Fibroblast of pulmonary artery (primary cell): Measurements from ENCODE around the gene CNTRL.
A peak's percentile ranks its signal among the peaks of the same experiment; 100 is the strongest.
"Not testable (repeated sequence)": the region's sequence is repeated elsewhere in the genome, so short reads cannot be mapped to it uniquely, and the experiment has no call there.

Source experiments
- DNase-seq: peaks from one replicate; pipeline ENCODE4 v3.0.0-alpha.2; 2010; ENCODE audit warnings: low read depth
- H3K4me3 ChIP-seq: replicated peaks from 2 replicates; pipeline ENCODE4 v1.5.1; 2011; ENCODE audit warnings: low read depth, mild to moderate bottlenecking, control low read depth, low read length, moderate library complexity
- TF ChIP-seq, protein P1 (sequence below): IDR thresholded peaks from 2 replicates; pipeline ENCODE4 v1.5.1; 2011; ENCODE audit warnings: mild to moderate bottlenecking, control low read depth, low read length, inconsistent platforms; ENCODE audit errors: missing control alignments

The CNTRL gene, protein sequence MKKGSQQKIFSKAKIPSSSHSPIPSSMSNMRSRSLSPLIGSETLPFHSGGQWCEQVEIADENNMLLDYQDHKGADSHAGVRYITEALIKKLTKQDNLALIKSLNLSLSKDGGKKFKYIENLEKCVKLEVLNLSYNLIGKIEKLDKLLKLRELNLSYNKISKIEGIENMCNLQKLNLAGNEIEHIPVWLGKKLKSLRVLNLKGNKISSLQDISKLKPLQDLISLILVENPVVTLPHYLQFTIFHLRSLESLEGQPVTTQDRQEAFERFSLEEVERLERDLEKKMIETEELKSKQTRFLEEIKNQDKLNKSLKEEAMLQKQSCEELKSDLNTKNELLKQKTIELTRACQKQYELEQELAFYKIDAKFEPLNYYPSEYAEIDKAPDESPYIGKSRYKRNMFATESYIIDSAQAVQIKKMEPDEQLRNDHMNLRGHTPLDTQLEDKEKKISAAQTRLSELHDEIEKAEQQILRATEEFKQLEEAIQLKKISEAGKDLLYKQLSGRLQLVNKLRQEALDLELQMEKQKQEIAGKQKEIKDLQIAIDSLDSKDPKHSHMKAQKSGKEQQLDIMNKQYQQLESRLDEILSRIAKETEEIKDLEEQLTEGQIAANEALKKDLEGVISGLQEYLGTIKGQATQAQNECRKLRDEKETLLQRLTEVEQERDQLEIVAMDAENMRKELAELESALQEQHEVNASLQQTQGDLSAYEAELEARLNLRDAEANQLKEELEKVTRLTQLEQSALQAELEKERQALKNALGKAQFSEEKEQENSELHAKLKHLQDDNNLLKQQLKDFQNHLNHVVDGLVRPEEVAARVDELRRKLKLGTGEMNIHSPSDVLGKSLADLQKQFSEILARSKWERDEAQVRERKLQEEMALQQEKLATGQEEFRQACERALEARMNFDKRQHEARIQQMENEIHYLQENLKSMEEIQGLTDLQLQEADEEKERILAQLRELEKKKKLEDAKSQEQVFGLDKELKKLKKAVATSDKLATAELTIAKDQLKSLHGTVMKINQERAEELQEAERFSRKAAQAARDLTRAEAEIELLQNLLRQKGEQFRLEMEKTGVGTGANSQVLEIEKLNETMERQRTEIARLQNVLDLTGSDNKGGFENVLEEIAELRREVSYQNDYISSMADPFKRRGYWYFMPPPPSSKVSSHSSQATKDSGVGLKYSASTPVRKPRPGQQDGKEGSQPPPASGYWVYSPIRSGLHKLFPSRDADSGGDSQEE (N-terminal part only)

DNA sequence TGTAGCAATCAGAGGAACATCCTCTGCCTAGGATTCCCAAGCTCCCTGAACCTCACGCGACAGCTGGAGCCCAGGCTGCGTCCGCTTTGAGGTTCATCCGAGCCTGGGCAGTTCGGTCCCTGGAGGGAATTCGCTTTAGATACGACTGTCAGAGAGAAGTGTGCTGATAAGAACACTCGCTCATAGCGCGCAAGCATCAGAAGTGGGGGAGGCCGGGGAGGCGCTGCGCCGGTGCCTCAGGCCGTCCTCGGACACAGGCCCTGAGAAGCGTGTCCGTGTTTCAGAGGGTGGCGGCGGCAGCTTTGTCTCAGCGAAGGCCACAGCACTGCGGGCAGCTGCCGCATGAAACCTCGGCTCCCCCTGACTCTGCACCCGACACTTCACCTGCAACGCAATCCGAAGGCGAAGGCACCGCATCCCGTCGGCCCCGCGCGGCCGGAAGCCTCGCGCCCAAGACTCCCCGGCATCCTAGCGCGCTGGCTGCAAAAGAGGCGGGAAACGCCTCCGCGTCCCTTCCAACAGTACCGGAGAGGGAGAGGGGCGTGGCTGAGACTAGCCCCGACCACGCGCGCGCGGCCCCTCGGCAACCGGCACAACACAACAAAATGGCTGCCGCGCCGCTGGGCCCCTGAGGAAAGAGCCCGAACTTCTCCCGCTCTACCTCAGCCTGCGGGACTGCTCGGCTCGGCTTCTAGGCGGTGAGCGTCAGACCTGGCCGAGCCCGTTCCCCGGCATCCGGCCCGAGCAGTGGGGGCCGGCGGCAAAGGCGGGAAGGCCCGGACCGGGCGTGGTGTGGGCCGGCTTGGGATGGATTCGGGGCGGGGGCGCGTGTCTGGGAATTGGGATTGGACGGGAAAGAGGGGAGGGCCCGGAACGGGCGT is at the start of gene CNTRL:
Gene CNTRL (plus strand): TSS at position 586 of the 881 bp plus-strand sequence. CDS start 13,372 bp downstream, outside the sequence.
- DNase-seq, result peak; percentile 88
- TF ChIP-seq, protein P1, sequence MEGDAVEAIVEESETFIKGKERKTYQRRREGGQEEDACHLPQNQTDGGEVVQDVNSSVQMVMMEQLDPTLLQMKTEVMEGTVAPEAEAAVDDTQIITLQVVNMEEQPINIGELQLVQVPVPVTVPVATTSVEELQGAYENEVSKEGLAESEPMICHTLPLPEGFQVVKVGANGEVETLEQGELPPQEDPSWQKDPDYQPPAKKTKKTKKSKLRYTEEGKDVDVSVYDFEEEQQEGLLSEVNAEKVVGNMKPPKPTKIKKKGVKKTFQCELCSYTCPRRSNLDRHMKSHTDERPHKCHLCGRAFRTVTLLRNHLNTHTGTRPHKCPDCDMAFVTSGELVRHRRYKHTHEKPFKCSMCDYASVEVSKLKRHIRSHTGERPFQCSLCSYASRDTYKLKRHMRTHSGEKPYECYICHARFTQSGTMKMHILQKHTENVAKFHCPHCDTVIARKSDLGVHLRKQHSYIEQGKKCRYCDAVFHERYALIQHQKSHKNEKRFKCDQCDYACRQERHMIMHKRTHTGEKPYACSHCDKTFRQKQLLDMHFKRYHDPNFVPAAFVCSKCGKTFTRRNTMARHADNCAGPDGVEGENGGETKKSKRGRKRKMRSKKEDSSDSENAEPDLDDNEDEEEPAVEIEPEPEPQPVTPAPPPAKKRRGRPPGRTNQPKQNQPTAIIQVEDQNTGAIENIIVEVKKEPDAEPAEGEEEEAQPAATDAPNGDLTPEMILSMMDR, result no peak
- H3K4me3 ChIP-seq, result peak within 1 kb of the TSS; percentile 62

DNA sequence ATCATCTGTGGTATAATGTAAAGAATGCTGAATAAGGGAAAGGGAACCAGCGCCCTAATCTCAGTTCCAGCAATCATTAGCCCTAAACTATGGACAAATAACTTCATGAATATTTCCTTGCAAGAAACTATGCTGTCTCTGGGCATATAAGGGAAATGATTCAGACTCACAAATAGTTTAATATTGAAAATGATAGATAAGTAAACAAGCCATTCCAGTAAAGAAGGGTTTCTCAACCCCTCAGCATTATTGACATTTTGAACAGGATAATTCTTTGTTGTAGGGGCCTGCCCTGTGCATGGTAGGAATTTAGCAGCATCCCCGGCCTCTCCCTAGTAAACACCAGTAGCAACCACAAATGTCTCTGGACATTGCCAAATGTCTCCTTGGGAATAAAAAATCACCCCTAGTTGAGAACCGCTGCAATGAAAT is 48.5 kb upstream of the CNTRL start:
- TF ChIP-seq, protein P1, result no peak
- DNase-seq, result peak; percentile 41

DNA sequence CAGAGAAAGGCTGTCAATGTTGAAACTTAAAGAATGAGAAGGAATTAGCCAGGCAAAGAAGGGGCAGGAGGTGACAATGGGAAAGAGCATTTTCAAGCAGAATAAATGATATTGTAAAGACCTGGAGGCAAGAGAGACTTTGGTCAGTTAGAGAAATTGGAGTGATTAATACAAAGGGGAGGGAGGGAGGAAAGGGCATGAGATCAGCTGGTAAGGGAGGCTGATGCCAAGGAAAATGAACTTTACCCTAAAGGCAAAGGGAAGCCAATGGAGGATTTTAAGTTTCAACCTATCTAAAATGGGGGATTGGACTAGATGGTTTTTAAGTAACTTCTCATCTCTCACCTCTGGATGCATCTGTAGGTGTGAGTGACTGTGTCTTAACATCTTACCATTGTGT is 48.0 kb upstream of the CNTRL start:
- TF ChIP-seq, protein P1, result no peak
- no peak overlapping the region for H3K4me3 ChIP-seq
- no peak for DNase-seq

More for the DNA sequence above, 48.5 kb upstream of the CNTRL start:
- no peak overlapping the region for H3K4me3 ChIP-seq

DNA sequence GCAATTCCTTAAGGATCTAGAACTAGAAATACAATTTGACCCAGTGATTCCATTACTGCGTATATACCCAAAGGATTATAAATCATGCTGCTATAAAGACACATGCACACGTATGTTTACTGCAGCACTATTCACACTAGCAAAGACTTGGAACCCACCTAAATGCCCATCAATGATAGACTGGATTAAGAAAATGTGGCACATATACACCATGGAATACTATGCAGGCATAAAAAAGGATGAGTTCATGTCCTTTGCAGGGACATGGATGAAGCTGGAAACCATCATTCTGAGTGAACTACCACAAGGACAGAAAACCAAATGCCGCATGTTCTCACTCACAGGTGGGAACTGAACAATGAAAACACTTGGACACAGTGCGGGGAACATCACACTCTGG is 46.5 kb upstream of the CNTRL start:
- H3K4me3 ChIP-seq, DNase-seq: not testable (repeated sequence)

DNA sequence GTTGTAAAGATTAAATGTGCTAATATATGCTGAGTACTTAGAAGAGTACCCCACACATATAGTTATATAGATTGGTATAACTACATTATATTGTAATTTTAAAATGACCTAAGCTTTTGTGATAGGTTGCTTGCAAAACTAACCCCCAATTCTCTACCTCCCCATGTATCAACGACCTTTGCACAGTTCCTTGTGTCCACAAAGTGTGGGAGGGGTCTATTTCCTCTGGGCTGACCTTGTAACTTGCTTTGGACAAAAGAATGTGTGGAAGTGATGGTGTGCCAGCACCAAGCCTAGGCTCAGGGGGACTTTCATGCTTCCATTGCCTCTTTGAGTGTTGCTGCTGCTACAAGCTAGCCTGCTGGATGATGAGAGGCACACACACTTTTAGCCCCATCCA is 45.3 kb upstream of the CNTRL start:
- no peak for DNase-seq
- H3K4me3 ChIP-seq, result no peak overlapping the region
- TF ChIP-seq, protein P1, result no peak

DNA sequence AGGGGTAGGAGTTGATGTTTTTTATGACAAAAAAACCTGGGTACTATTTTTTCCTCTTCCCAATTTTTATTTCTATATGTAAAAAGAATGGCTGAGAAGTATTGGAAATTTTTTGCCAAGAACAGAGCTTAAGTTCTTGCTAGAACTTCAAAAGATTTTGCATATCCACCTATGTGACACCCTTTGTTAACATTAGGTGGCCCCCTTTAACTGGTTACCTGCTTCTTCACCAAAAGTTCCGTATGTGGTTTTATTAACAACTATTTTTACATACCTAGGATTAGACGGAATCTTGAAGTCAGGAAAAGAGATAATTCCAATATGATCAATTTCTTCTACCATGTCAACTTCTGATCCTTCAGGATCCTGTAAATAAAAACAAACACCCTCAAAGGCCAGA is 40.2 kb upstream of the CNTRL start:
- no peak for DNase-seq
- H3K4me3 ChIP-seq, result no peak overlapping the region
- TF ChIP-seq, protein P1, result no peak

DNA sequence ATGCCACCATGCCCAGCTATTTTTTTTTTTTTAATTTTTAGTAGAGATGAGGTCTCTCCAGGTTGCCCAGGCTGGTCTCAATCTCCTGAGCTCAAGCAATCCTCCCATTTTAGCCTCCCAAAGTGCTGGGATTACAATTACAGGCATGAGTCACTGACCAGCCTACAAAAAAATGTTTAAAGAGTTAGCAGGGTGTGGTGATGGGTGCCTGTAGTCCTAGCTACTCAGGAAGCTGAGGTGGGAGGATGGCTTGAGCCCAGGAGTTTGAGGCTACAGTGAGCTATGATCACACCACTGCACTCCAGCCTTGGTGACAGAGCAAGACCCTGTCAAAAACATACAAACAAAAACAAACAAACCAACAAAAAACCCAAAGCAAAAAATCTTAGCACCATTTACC is 39.0 kb upstream of the CNTRL start:
- DNase-seq, result peak; percentile 7
- not testable (repeated sequence) for H3K4me3 ChIP-seq
